Astrocyte (in vitro differentiated cells and primary cell): Measurements from ENCODE around the gene SLC6A20. TPM values are rescaled to one million over a fixed set of nuclear protein-coding genes. Genes with fewer than 3 reads are reported as not detected.

Experiments
- DNase-seq: peaks from one replicate; pipeline ENCODE4 v3.0.0-alpha.2; 2010; ENCODE audit warnings: low read depth
- FAIRE-seq: peaks from 2 replicates; lab custom pipeline; 2011; peaks lifted over from hg19 to GRCh38; lab: Jason Lieb, UNC
- H2AFZ ChIP-seq: 2 replicates; pipeline ENCODE4 v1.6.0; 2012; ENCODE audit warnings: low read depth, low read length, inconsistent platforms
- H3K27ac ChIP-seq: 2 replicates; pipeline ENCODE4 v1.5.1; 2011; ENCODE audit warnings: low read depth, low read length, inconsistent platforms
- H3K27me3 ChIP-seq: 2 replicates; pipeline ENCODE4 v1.6.0; 2011; ENCODE audit warnings: low read length, inconsistent platforms; ENCODE audit not compliant: insufficient read depth
- H3K36me3 ChIP-seq: 2 replicates; pipeline ENCODE4 v1.5.1; 2011; ENCODE audit warnings: low read length, inconsistent platforms; ENCODE audit not compliant: insufficient read depth
- H3K4me1 ChIP-seq: 2 replicates; pipeline ENCODE4 v1.5.1; 2011; ENCODE audit warnings: low read length, inconsistent platforms; ENCODE audit not compliant: insufficient read depth
- H3K4me2 ChIP-seq: 2 replicates; pipeline ENCODE4 v1.6.0; 2012; ENCODE audit warnings: low read length, inconsistent platforms
- H3K4me3 ChIP-seq: 2 replicates; pipeline ENCODE4 v1.5.1; 2011; ENCODE audit warnings: low read depth, mild to moderate bottlenecking, low read length, inconsistent platforms; ENCODE audit not compliant: insufficient read depth
- H3K79me2 ChIP-seq: 2 replicates; pipeline ENCODE4 v1.6.0; 2012; ENCODE audit warnings: mild to moderate bottlenecking, low read length, inconsistent platforms; ENCODE audit not compliant: insufficient read depth
- H3K9ac ChIP-seq: 2 replicates; pipeline ENCODE4 v1.6.0; 2012; ENCODE audit warnings: mild to moderate bottlenecking, low read length, inconsistent platforms
- H3K9me3 ChIP-seq: 2 replicates; pipeline ENCODE4 v1.5.1; 2012; ENCODE audit warnings: low read depth, mild to moderate bottlenecking, low read length, inconsistent platforms; ENCODE audit not compliant: insufficient read depth
- H4K20me1 ChIP-seq: 2 replicates; pipeline ENCODE4 v1.6.0; 2012; ENCODE audit warnings: low read length, inconsistent platforms; ENCODE audit not compliant: insufficient read depth
- H3K27ac Mint-ChIP-seq: one replicate; pipeline ENCODE4 v1.8.0; 2021; ENCODE audit warnings: mild to moderate bottlenecking, mixed read lengths; ENCODE audit not compliant: unreplicated experiment
- H3K27me3 Mint-ChIP-seq: one replicate; pipeline ENCODE4 v1.8.0; 2021; ENCODE audit warnings: low read depth, mixed read lengths; ENCODE audit not compliant: unreplicated experiment
- H3K36me3 Mint-ChIP-seq: one replicate; pipeline ENCODE4 v1.8.0; 2021; ENCODE audit warnings: low read depth, mixed read lengths; ENCODE audit not compliant: unreplicated experiment
- H3K4me1 Mint-ChIP-seq: one replicate; pipeline ENCODE4 v1.8.0; 2021; ENCODE audit warnings: low read depth, mixed read lengths; ENCODE audit not compliant: unreplicated experiment
- H3K4me3 Mint-ChIP-seq: one replicate; pipeline ENCODE4 v1.8.0; 2021; ENCODE audit warnings: mild to moderate bottlenecking, moderate library complexity, mixed read lengths; ENCODE audit not compliant: unreplicated experiment
- H3K9me3 Mint-ChIP-seq: one replicate; pipeline ENCODE4 v1.8.0; 2021; ENCODE audit warnings: mild to moderate bottlenecking, mixed read lengths; ENCODE audit not compliant: unreplicated experiment
- EZH2 ChIP-seq: IDR thresholded peaks from 2 replicates; pipeline ENCODE4 v1.6.1; 2012; ENCODE audit warnings: mild to moderate bottlenecking, low read length, inconsistent platforms; ENCODE audit not compliant: insufficient read depth
- total RNA-seq: library from RNA; stranded (reverse); gene quantifications from 2 replicates; pipeline ENCODE4 v1.2.1, GENCODE V29; 2021
- TF ChIP-seq, protein P1 (sequence below): IDR thresholded peaks from 2 replicates; pipeline ENCODE4 v1.5.1; 2011; ENCODE audit warnings: low read depth, mild to moderate bottlenecking, inconsistent platforms, low read length, moderate library complexity; ENCODE audit not compliant: insufficient read depth

Gene SLC6A20
- total RNA-seq, 1 donor from 2014 or later = not detected

DNA sequence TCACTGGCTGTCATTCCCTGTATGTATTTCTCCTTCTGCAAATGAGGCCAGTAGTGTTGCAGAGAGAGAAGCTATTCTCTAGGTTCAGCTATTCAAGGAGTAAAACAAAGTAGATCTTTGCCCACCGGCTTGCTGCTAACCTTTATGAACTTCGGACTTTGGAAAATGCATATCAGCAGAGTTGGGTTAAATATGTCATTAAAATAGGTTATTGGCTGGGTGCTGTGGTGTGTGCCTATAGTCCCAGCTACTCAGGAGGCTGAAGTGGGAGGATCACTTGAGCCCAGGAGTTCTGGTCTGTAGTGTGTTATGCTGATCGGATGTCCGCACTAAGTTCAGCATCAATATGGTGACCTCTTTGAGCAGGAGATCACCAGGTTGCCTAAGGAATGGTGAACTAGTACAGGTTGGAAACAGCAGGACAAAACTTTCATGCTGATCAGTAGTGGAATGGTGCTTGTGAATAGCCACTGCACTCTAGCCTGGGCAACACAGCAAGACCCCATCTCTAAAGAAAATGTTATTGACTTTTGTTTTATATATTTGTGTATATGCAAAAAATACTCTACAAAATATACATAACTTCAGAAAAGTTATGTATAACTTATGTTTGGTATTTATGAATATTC lies 53.8 kb downstream of the SLC6A20 start:
- peaks cover 43% of the 10 kb centered on the region for H3K36me3 ChIP-seq
- DNase-seq (no peak), FAIRE-seq (no peak)
- H3K36me3 Mint-ChIP-seq = peaks cover 7% of the 10 kb centered on the region
- no peak overlapping the region for H3K4me2 ChIP-seq
- H3K4me1 ChIP-seq = no peaks in the 10 kb centered on the region
- no peak overlapping the region for H3K4me3 Mint-ChIP-seq
- no peaks in the 10 kb centered on the region for H3K9me3 ChIP-seq
- H3K4me3 ChIP-seq = no peak overlapping the region
- H3K27ac ChIP-seq = no peak overlapping the region
- no peaks in the 10 kb centered on the region for H4K20me1 ChIP-seq
- H2AFZ ChIP-seq = no peak overlapping the region
- no peaks in the 10 kb centered on the region for H3K79me2 ChIP-seq
- H3K27me3 ChIP-seq = no peaks in the 10 kb centered on the region
- H3K27me3 Mint-ChIP-seq = no peaks in the 10 kb centered on the region
- TF ChIP-seq, protein P1, sequence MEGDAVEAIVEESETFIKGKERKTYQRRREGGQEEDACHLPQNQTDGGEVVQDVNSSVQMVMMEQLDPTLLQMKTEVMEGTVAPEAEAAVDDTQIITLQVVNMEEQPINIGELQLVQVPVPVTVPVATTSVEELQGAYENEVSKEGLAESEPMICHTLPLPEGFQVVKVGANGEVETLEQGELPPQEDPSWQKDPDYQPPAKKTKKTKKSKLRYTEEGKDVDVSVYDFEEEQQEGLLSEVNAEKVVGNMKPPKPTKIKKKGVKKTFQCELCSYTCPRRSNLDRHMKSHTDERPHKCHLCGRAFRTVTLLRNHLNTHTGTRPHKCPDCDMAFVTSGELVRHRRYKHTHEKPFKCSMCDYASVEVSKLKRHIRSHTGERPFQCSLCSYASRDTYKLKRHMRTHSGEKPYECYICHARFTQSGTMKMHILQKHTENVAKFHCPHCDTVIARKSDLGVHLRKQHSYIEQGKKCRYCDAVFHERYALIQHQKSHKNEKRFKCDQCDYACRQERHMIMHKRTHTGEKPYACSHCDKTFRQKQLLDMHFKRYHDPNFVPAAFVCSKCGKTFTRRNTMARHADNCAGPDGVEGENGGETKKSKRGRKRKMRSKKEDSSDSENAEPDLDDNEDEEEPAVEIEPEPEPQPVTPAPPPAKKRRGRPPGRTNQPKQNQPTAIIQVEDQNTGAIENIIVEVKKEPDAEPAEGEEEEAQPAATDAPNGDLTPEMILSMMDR = no peak
- no peak for TF ChIP-seq EZH2
- no peak overlapping the region for H3K27ac Mint-ChIP-seq
- H3K4me1 Mint-ChIP-seq = no peaks in the 10 kb centered on the region
- H3K9ac ChIP-seq = no peak overlapping the region
- H3K9me3 Mint-ChIP-seq = no peaks in the 10 kb centered on the region

DNA sequence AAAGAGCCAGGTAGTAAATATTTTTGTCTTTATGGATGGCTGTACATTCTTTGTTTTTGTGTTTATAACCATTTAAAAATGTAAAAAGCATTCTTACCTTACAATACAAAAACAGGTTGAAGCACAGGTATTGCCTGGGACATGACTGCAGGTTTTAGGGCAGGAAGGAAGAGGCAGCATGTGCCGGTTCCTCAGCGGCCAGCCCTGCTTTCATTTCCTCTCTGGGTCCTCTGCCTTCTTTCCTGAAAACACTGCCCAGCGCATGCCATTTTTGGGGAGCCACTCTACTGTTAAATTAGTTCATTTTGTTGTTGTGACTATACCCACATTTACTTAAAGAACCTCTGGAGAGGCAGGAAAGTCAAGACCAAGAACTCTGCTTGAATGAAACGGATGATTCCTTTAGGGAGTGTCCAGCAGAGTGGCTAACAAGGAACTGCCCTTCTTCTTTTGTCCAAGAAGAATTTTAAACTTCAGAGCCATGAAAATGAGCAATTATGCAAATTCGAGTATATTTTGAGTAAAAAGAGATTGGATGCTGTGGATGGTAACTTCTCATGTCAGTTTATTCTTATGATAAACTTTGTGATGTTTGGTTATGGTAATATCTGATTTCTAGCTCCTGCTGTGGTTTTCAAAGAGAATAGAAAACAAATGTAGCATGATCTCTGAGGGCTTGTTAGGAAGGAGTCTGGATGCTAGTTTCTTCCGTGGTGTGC lies 54.4 kb downstream of the SLC6A20 start:
- DNase-seq (no peak), FAIRE-seq (no peak)
- Histone ChIP-seq H3K4me2 (no peak overlapping the region), H3K4me3 (no peak overlapping the region), H3K36me3 (peaks cover 47% of the 10 kb centered on the region), H2AFZ (no peak overlapping the region), H3K4me1 (no peaks in the 10 kb centered on the region), H3K9me3 (no peaks in the 10 kb centered on the region), H3K9ac (no peak overlapping the region), H3K79me2 (no peaks in the 10 kb centered on the region), H3K27ac (no peak overlapping the region), H4K20me1 (no peaks in the 10 kb centered on the region), H3K27me3 (no peaks in the 10 kb centered on the region)
- TF ChIP-seq, protein P1 = no peak
- TF ChIP-seq EZH2 = no peak
- Mint-ChIP-seq H3K27me3 (no peaks in the 10 kb centered on the region), H3K9me3 (no peaks in the 10 kb centered on the region), H3K4me1 (peaks cover 1% of the 10 kb centered on the region), H3K4me3 (no peak overlapping the region), H3K36me3 (peaks cover 6% of the 10 kb centered on the region), H3K27ac (no peak overlapping the region)

DNA sequence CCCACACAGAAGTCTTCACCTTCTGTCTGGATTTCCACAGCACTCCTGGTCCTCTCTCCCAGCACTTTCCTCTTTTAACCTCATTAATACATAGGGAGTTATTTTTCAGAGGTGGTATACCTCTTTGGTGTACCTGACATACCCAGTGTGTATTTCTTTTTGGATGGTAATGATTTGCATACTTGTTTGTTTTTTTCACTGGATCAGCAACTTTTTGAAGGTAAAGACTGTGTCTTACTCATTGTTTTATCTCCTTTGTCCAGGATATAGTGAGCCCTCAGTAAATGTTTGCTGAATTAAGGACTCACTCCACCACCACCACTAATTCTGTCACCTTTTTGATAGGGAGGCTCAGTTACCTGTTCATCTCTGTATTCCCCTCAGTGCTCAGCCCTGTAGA lies 55.1 kb downstream of the SLC6A20 start:
- peaks cover 1% of the 10 kb centered on the region for H3K4me1 Mint-ChIP-seq
- FAIRE-seq = no peak

More for the DNA sequence above, 55.1 kb downstream of the SLC6A20 start:
- Histone ChIP-seq H3K4me2 (no peak overlapping the region), H3K27me3 (no peaks in the 10 kb centered on the region), H4K20me1 (no peaks in the 10 kb centered on the region), H3K79me2 (no peaks in the 10 kb centered on the region), H3K9me3 (no peaks in the 10 kb centered on the region), H3K36me3 (peaks cover 48% of the 10 kb centered on the region), H2AFZ (no peak overlapping the region), H3K4me1 (no peaks in the 10 kb centered on the region), H3K4me3 (no peak overlapping the region), H3K9ac (no peak overlapping the region), H3K27ac (no peak overlapping the region)
- Mint-ChIP-seq H3K27ac (no peak overlapping the region), H3K27me3 (no peaks in the 10 kb centered on the region), H3K4me3 (no peak overlapping the region), H3K9me3 (no peaks in the 10 kb centered on the region), H3K36me3 (peaks cover 6% of the 10 kb centered on the region)
- DNase-seq = no peak
- TF ChIP-seq, protein P1 = no peak
- no peak for TF ChIP-seq EZH2
